22Rv1 (cell line): ENCODE measurements around the gene RAB6D.
"Not testable (repeated sequence)": the region's sequence is repeated elsewhere in the genome, so short reads cannot be mapped to it uniquely, and the experiment has no call there.

Experiments used
- ZFX ChIP-seq: fragments of 450-650 bp; IDR thresholded peaks from 2 replicates; pipeline ENCODE4 v1.6.1; 2017; ENCODE audit warnings: antibody characterized with exemption, borderline replicate concordance
- TF ChIP-seq, protein P1 (sequence below): fragments of 450-650 bp; IDR thresholded peaks from 2 replicates; pipeline ENCODE4 v1.5.1; 2017; ENCODE audit warnings: mild to moderate bottlenecking

DNA sequence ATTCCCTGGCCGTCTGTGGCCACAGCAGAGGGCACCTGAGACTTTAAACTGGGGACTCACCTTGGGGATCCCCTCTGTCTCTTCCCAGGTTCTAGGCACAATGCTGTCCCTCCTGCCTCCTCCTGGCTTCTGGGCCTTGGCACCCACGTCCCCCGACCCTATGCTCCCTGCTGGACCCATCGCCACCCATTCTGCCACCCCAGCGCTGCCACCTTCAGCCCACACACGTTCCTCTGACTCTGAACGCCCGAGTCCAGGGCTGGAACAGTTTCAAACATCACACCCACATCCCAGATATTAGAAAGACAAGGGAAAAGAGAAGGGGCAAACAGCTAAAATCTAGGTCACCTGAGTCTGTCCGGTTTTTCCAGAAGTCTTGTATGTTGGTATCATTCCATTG, 28.0 kb upstream of the RAB6D start:
- TF ChIP-seq, protein P1, sequence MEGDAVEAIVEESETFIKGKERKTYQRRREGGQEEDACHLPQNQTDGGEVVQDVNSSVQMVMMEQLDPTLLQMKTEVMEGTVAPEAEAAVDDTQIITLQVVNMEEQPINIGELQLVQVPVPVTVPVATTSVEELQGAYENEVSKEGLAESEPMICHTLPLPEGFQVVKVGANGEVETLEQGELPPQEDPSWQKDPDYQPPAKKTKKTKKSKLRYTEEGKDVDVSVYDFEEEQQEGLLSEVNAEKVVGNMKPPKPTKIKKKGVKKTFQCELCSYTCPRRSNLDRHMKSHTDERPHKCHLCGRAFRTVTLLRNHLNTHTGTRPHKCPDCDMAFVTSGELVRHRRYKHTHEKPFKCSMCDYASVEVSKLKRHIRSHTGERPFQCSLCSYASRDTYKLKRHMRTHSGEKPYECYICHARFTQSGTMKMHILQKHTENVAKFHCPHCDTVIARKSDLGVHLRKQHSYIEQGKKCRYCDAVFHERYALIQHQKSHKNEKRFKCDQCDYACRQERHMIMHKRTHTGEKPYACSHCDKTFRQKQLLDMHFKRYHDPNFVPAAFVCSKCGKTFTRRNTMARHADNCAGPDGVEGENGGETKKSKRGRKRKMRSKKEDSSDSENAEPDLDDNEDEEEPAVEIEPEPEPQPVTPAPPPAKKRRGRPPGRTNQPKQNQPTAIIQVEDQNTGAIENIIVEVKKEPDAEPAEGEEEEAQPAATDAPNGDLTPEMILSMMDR: not testable (repeated sequence)
- TF ChIP-seq ZFX: not testable (repeated sequence)
